HepG2 (cell line): ENCODE results near the gene GABARAPL2.

ENCODE experiments used
- CBFB ChIP-seq: sonication (generic); formaldehyde crosslinking; IDR thresholded peaks from 2 replicates; pipeline ENCODE4 v1.4.0; 2020; ENCODE audit warnings: missing genetic modification reagents
- EZH2 ChIP-seq: conservative IDR thresholded peaks from 2 replicates; pipeline ENCODE4 v1.6.1; 2012; ENCODE audit warnings: mild to moderate bottlenecking, low read depth, low read length, moderate library complexity
- NFYB ChIP-seq: sonication (generic); formaldehyde crosslinking; IDR thresholded peaks from 2 replicates; pipeline ENCODE4 v1.4.0; 2020; ENCODE audit warnings: missing genetic modification reagents
- SMAD3 ChIP-seq: sonication (generic); formaldehyde crosslinking; IDR thresholded peaks from 2 replicates; pipeline ENCODE4 v1.4.0; 2020; ENCODE audit warnings: missing genetic modification reagents
- ZFP37 ChIP-seq: sonication (generic); formaldehyde crosslinking; IDR thresholded peaks from 2 replicates; pipeline ENCODE4 v1.4.0; 2020; ENCODE audit warnings: missing genetic modification reagents, borderline replicate concordance
- ZNF468 ChIP-seq: sonication (generic); formaldehyde crosslinking; IDR thresholded peaks from 2 replicates; pipeline ENCODE4 v1.8.0; 2022; ENCODE audit warnings: mild to moderate bottlenecking, moderate library complexity, missing genetic modification reagents

DNA sequence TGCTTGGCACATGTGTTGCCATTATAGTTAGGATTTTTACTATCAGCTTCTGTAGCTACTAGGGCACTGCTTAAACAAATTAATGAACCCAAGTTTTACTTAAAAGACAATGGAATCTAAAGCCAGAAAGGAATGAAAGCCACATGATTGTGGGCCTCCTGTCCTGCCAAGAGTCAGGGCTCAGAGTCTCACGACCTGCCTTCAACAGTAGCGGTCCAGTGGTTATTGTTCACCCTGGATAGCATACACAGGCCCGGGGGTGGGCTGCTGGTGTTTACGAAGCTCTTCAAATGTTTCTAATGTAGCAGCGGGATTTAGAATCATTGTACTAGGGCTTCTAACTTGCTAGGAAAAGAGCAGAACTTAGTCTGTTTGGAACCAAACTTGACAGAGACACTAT, 7.8 kb downstream of the GABARAPL2 start:
- TF ChIP-seq SMAD3: no peak
- no peak for TF ChIP-seq CBFB
- no peak for TF ChIP-seq ZNF468 (CRISPR knock-in tag)
- TF ChIP-seq ZFP37 (CRISPR knock-in tag): no peak
- TF ChIP-seq EZH2: no peak
- no peak for TF ChIP-seq NFYB (CRISPR knock-in tag)
